HCT116 (cell line): ENCODE data around the gene BBX. TPM values are rescaled to one million over a fixed set of nuclear protein-coding genes. Genes with fewer than 3 reads are reported as not detected.

ENCODE experiments used
- ATAC-seq: fragments of 200-7000 bp; cut with Tn5 transposase; 2 replicates; pipeline ENCODE4 v1.9.1; 2020; ENCODE audit warnings: mild to moderate bottlenecking, moderate library complexity
- BruUV-seq: library from RNA; stranded (reverse); fragments of 400-500 nt; replicated peaks from 2 replicates; lab custom pipeline; 2021; lab: Mats Ljungman, UMichigan
- CTCF ChIA-PET: fragments of 300-600 bp; sonication (Branson Sonifier 250); formaldehyde crosslinking; loops from one replicate; lab custom pipeline; 2021; ENCODE audit warnings: antibody characterized with exemption; lab: Charles Lee
- POLR2A ChIA-PET: fragments of 300-600, 350-600 bp; sonication (Branson Sonifier 250); formaldehyde crosslinking; loops from one replicate; lab custom pipeline; 2021; ENCODE audit warnings: antibody characterized with exemption; lab: Charles Lee
- RAD21 ChIA-PET, 2 experiments: fragments of 300-600 bp; sonication (Branson Sonifier 250); formaldehyde crosslinking; loops; one replicate each; lab custom pipeline; 2023; ENCODE audit warnings: low total read pairs in 2 of 2; ENCODE audit not compliant: uncharacterized antibody in 2 of 2, unreplicated experiment in 2 of 2, low non-redundant PET in 1 of 2; lab: Charles Lee
- DNase-seq: peaks from one replicate; pipeline ENCODE4 v3.0.0-alpha.2; 2010; ENCODE audit warnings: low read depth, low spot score
- H2AFZ ChIP-seq: fragments of 200-600 bp; shearing (Covaris generic), sonication (generic); 2 replicates; pipeline ENCODE4 v1.6.1; 2017; ENCODE audit warnings: low read depth, mixed run types, mixed read lengths, antibody characterized with exemption, low read length; ENCODE audit not compliant: poor library complexity, severe bottlenecking
- H3K27ac ChIP-seq: 2 replicates; pipeline ENCODE4 v1.5.1; 2012; ENCODE audit warnings: low read depth, low read length
- H3K27me3 ChIP-seq: fragments of 200-600 bp; sonication (generic); 2 replicates; pipeline ENCODE4 v1.6.1; 2016; ENCODE audit warnings: mixed run types, low read length, mixed read lengths; ENCODE audit not compliant: insufficient read depth
- H3K36me3 ChIP-seq, 2 experiments: fragments of 200-500 bp in 1 of 2; fragments of 200-600 bp in 1 of 2; sonication (Bioruptor generic) in 1 of 2; sonication (generic) in 1 of 2; 2 replicates each; pipeline versions ENCODE4 v1.5.1 to v1.6.1; 2014 to 2016; ENCODE audit warnings: low read length in 2 of 2, inconsistent platforms in 1 of 2, mixed read lengths in 1 of 2, mixed run types in 1 of 2; ENCODE audit not compliant: insufficient read depth in 2 of 2, control insufficient read depth in 1 of 2
- H3K4me1 ChIP-seq, 2 experiments: fragments of 200-600 bp in 1 of 2; sonication (generic) in 1 of 2; 2 replicates each; pipeline versions ENCODE4 v1.5.1 to v1.6.1; 2012 to 2017; ENCODE audit warnings: low read length in 2 of 2, inconsistent platforms in 1 of 2, mild to moderate bottlenecking in 1 of 2, mixed read lengths in 1 of 2, mixed run types in 1 of 2, moderate library complexity in 1 of 2; ENCODE audit not compliant: insufficient read depth in 2 of 2, control insufficient read depth in 1 of 2
- H3K4me2 ChIP-seq: fragments of 200-600 bp; sonication (generic); 2 replicates; pipeline ENCODE4 v1.6.1; 2017; ENCODE audit warnings: mixed run types, low read length, mixed read lengths
- H3K4me3 ChIP-seq, 2 experiments: fragments of 200-600 bp in 1 of 2; sonication (generic) in 1 of 2; replicated peaks in 1 of 2; 2 replicates each; pipeline ENCODE4 v1.5.1; 2011 to 2016; ENCODE audit warnings: low read length in 2 of 2, control low read depth in 1 of 2, low read depth in 1 of 2, mild to moderate bottlenecking in 1 of 2, mixed read lengths in 1 of 2, mixed run types in 1 of 2
- H3K79me2 ChIP-seq: fragments of 200-600 bp; sonication (generic); 2 replicates; pipeline ENCODE4 v1.6.1; 2017; ENCODE audit warnings: mild to moderate bottlenecking, mixed run types, low read length, moderate library complexity, mixed read lengths; ENCODE audit not compliant: insufficient read depth
- H3K9ac ChIP-seq: fragments of 200-600 bp; sonication (generic); 2 replicates; pipeline ENCODE4 v1.6.1; 2016; ENCODE audit warnings: low read length, mixed read lengths
- H3K9me2 ChIP-seq: fragments of 200-600 bp; sonication (generic), shearing (Covaris generic); 2 replicates; pipeline ENCODE4 v1.6.1; 2017; ENCODE audit warnings: mixed run types, mild to moderate bottlenecking, moderate library complexity; ENCODE audit not compliant: insufficient read depth
- H3K9me3 ChIP-seq, 2 experiments: fragments of 200-500 bp in 1 of 2; fragments of 200-600 bp in 1 of 2; sonication (Bioruptor generic) in 1 of 2; sonication (generic) in 1 of 2; 2 replicates each; pipeline ENCODE4 v1.6.1; 2014 to 2017; ENCODE audit warnings: low read length in 2 of 2, mixed read lengths in 2 of 2, inconsistent platforms in 1 of 2, low read depth in 1 of 2, mild to moderate bottlenecking in 1 of 2, mixed run types in 1 of 2, moderate library complexity in 1 of 2; ENCODE audit not compliant: control insufficient read depth in 1 of 2, insufficient read depth in 1 of 2
- H4K20me1 ChIP-seq: fragments of 200-600 bp; sonication (generic), shearing (Covaris generic); 2 replicates; pipeline ENCODE4 v1.6.1; 2017; ENCODE audit warnings: mixed run types, mild to moderate bottlenecking, moderate library complexity; ENCODE audit not compliant: insufficient read depth
- CBX3 ChIP-seq: IDR thresholded peaks from 2 replicates; pipeline ENCODE4 v1.6.1; 2012; ENCODE audit warnings: low read depth
- EGR1 ChIP-seq: IDR thresholded peaks from 2 replicates; pipeline ENCODE4 v1.6.1; 2012; ENCODE audit warnings: low read depth
- ELF1 ChIP-seq: IDR thresholded peaks from 2 replicates; pipeline ENCODE4 v1.6.1; 2012; ENCODE audit warnings: low read depth, borderline replicate concordance
- EZH2 ChIP-seq: fragments of 200-600 bp; sonication (generic); IDR thresholded peaks from 2 replicates; pipeline ENCODE4 v1.6.1; 2017; ENCODE audit warnings: antibody characterized with exemption, mixed run types
- JUND ChIP-seq: IDR thresholded peaks from 2 replicates; pipeline ENCODE4 v1.6.1; 2012
- POLR2A ChIP-seq: IDR thresholded peaks from 2 replicates; pipeline ENCODE4 v1.7.0; 2011; ENCODE audit warnings: borderline replicate concordance; ENCODE audit not compliant: insufficient read depth, insufficient read length; ENCODE audit errors: extremely low read depth
- POLR2AphosphoS5 ChIP-seq: IDR thresholded peaks from 2 replicates; pipeline ENCODE4 v1.6.1; 2011; ENCODE audit warnings: mild to moderate bottlenecking, low read depth, low read length, moderate library complexity
- SP1 ChIP-seq: IDR thresholded peaks from 2 replicates; pipeline ENCODE4 v1.6.1; 2012; ENCODE audit warnings: low read depth
- SRF ChIP-seq: IDR thresholded peaks from 2 replicates; pipeline ENCODE4 v1.6.1; 2012; ENCODE audit warnings: low read depth
- TCF7L2 ChIP-seq: IDR thresholded peaks from 2 replicates; pipeline ENCODE4 v1.7.0; 2011; ENCODE audit warnings: borderline replicate concordance, inconsistent platforms; ENCODE audit not compliant: insufficient read depth, insufficient read length; ENCODE audit errors: extremely low read depth
- ZNF274 ChIP-seq: fragments of 200-500 bp; sonication (Bioruptor generic); IDR thresholded peaks from 2 replicates; pipeline ENCODE4 v1.6.1; 2014; ENCODE audit warnings: mild to moderate bottlenecking, low read depth, low read length, inconsistent platforms
- intact Hi-C: fragments of 100-400 bp; cut with micrococcal nuclease; formaldehyde crosslinking; loops from 2 replicates; pipeline ENCODE4 v1.10.0; 2022
- total RNA-seq: library from RNA; stranded (reverse); gene quantifications from one replicate; pipeline ENCODE4 v1.2.1, GENCODE V29; 2021; ENCODE audit not compliant: unreplicated experiment
- TF ChIP-seq, protein P1 (sequence below): IDR thresholded peaks from 2 replicates; pipeline ENCODE4 v1.6.1; 2011; ENCODE audit warnings: mild to moderate bottlenecking, low read length, moderate library complexity; ENCODE audit not compliant: insufficient replicate concordance; ENCODE audit errors: extremely low read depth
- TF ChIP-seq, protein P2 (sequence below): IDR thresholded peaks from 2 replicates; pipeline ENCODE4 v1.6.1; 2012
- TF ChIP-seq, protein P3 (sequence below): IDR thresholded peaks from 2 replicates; pipeline ENCODE4 v1.6.1; 2012

BBX gene
- total RNA-seq, 1 experiment from 2014 or later: 55.6 TPM

DNA sequence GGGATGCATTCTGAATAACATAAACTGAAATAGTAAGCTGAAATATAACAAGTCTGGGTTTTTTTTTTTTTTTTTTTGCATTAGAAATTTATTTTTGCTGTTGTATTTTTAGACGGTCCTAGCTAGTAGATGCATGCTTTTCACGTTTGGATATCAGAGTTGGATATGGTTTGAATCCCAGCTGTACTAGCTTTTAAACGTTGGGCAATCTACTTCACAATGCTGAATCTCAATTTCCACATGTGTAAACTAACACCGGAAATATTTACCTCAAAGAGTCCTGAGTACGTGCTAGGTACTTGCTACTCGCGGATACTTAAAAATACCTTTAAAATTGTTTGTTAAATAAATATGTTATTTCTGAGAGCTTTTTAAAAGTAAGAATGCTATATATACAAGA, 139.8 kb downstream of the BBX start:
- ATAC-seq (no peak), DNase-seq (no peak)
- H3K9ac ChIP-seq: no peak overlapping the region
- no peaks in the 10 kb centered on the region for H3K36me3 ChIP-seq
- ChIA-PET RAD21 (no interaction called here), CTCF (interaction anchor here (0.7 to 4.2 kb wide), 6 partner anchors 8 to 88 kb away, joined by 3 to 34 read pairs (median 4); no protein-coding TSS in a partner anchor), POLR2A (no interaction called here)
- no peak overlapping the region for H3K4me2 ChIP-seq
- BruUV-seq: no TSS peak
- H3K9me3 ChIP-seq: no peaks in the 10 kb centered on the region
- no peaks in the 10 kb centered on the region for H3K4me1 ChIP-seq
- no peak overlapping the region for H3K27ac ChIP-seq
- no peak for TF ChIP-seq JUND
- no peak for TF ChIP-seq CBX3
- TF ChIP-seq POLR2A: no peak
- no peak for TF ChIP-seq SRF
- no peak for TF ChIP-seq EZH2
- TF ChIP-seq, protein P1, sequence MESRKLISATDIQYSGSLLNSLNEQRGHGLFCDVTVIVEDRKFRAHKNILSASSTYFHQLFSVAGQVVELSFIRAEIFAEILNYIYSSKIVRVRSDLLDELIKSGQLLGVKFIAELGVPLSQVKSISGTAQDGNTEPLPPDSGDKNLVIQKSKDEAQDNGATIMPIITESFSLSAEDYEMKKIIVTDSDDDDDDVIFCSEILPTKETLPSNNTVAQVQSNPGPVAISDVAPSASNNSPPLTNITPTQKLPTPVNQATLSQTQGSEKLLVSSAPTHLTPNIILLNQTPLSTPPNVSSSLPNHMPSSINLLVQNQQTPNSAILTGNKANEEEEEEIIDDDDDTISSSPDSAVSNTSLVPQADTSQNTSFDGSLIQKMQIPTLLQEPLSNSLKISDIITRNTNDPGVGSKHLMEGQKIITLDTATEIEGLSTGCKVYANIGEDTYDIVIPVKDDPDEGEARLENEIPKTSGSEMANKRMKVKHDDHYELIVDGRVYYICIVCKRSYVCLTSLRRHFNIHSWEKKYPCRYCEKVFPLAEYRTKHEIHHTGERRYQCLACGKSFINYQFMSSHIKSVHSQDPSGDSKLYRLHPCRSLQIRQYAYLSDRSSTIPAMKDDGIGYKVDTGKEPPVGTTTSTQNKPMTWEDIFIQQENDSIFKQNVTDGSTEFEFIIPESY: no peak
- TF ChIP-seq ZNF274: no peak
- TF ChIP-seq EGR1: no peak
- TF ChIP-seq POLR2AphosphoS5: no peak
- no peak for TF ChIP-seq TCF7L2
- TF ChIP-seq ELF1: no peak
- TF ChIP-seq, protein P2, sequence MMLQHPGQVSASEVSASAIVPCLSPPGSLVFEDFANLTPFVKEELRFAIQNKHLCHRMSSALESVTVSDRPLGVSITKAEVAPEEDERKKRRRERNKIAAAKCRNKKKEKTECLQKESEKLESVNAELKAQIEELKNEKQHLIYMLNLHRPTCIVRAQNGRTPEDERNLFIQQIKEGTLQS: no peak
- TF ChIP-seq, protein P3, sequence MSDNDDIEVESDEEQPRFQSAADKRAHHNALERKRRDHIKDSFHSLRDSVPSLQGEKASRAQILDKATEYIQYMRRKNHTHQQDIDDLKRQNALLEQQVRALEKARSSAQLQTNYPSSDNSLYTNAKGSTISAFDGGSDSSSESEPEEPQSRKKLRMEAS: no peak
- TF ChIP-seq SP1: no peak
- H2AFZ ChIP-seq: no peak overlapping the region
- intact Hi-C loops: loop anchor here (10.0 kb wide), 1 partner anchor 428 kb away; no protein-coding TSS in a partner anchor
- no peaks in the 10 kb centered on the region for H3K27me3 ChIP-seq
- no peaks in the 10 kb centered on the region for H3K9me2 ChIP-seq
- H4K20me1 ChIP-seq: no peaks in the 10 kb centered on the region
- no peaks in the 10 kb centered on the region for H3K79me2 ChIP-seq
- no peak overlapping the region for H3K4me3 ChIP-seq
